SU-DHL-6 (cell line): ENCODE data around the gene ARPC1A.

Source experiments
- H2AFZ ChIP-seq: fragments of 200-600 bp; sonication (generic); 2 replicates; pipeline ENCODE4 v1.6.1; 2014; ENCODE audit warnings: low read depth, mild to moderate bottlenecking, moderate library complexity, mixed read lengths, antibody characterized with exemption, low read length; ENCODE audit not compliant: severe bottlenecking
- H3F3A ChIP-seq: fragments of 200-600 bp; shearing (Covaris generic); 2 replicates; pipeline ENCODE4 v1.6.0; 2016; ENCODE audit warnings: antibody characterized with exemption, mild to moderate bottlenecking; ENCODE audit not compliant: insufficient read depth
- H3K27ac ChIP-seq: fragments of 200-600 bp; sonication (generic); 2 replicates; pipeline ENCODE4 v1.5.1; 2016; ENCODE audit warnings: low read depth, mild to moderate bottlenecking, low read length, moderate library complexity, mixed read lengths
- H3K27me3 ChIP-seq: fragments of 200-600 bp; sonication (generic), shearing (Covaris generic); 2 replicates; pipeline ENCODE4 v1.6.0; 2014; ENCODE audit warnings: mild to moderate bottlenecking, low read length
- H3K36me3 ChIP-seq: fragments of 200-600 bp; sonication (generic); 2 replicates; pipeline ENCODE4 v1.6.1; 2014; ENCODE audit warnings: mild to moderate bottlenecking, low read length, mixed read lengths
- H3K4me2 ChIP-seq: fragments of 300-600, 200-600 bp; shearing (Covaris generic), sonication (generic); 2 replicates; pipeline ENCODE4 v1.6.0; 2014; ENCODE audit warnings: low read length, low read depth, mild to moderate bottlenecking; ENCODE audit not compliant: poor library complexity, severe bottlenecking
- H3K4me3 ChIP-seq: fragments of 200-600 bp; sonication (generic); 2 replicates; pipeline ENCODE4 v1.5.1; 2014; ENCODE audit warnings: antibody characterized with exemption, low read length, mild to moderate bottlenecking, mixed read lengths; ENCODE audit not compliant: insufficient read depth, poor library complexity, severe bottlenecking
- H3K79me2 ChIP-seq: fragments of 200-600 bp; sonication (generic); 2 replicates; pipeline ENCODE4 v1.6.1; 2014; ENCODE audit warnings: mild to moderate bottlenecking, low read length, moderate library complexity; ENCODE audit not compliant: insufficient read depth
- H3K9ac ChIP-seq: fragments of 200-600 bp; sonication (generic); 2 replicates; pipeline ENCODE4 v1.7.0; 2014; ENCODE audit warnings: mild to moderate bottlenecking, low read length
- H3K9me2 ChIP-seq: fragments of 200-600 bp; sonication (generic); replicated peaks from 2 replicates; pipeline ENCODE4 v1.6.1; 2014; ENCODE audit warnings: low read length; ENCODE audit not compliant: insufficient read depth
- H3K9me3 ChIP-seq: fragments of 200-600 bp; sonication (generic); 2 replicates; pipeline ENCODE4 v1.6.1; 2014; ENCODE audit warnings: low read length, mixed read lengths; ENCODE audit not compliant: insufficient read depth
- H4K20me1 ChIP-seq: fragments of 200-600 bp; sonication (generic); 2 replicates; pipeline ENCODE4 v1.6.1; 2014; ENCODE audit warnings: low read depth, mild to moderate bottlenecking, antibody characterized with exemption, low read length, moderate library complexity, mixed read lengths
- EZH2phosphoT487 ChIP-seq: fragments of 200-600 bp; sonication (generic), shearing (Covaris generic); conservative IDR thresholded peaks from 2 replicates; pipeline ENCODE4 v1.6.1; 2018; ENCODE audit warnings: mild to moderate bottlenecking, antibody characterized with exemption, low read length, moderate library complexity, mixed read lengths
- TF ChIP-seq, protein P1 (sequence below): fragments of 200-600 bp; sonication (generic); IDR thresholded peaks from one replicate; pipeline ENCODE4 v1.5.1; 2017; ENCODE audit warnings: antibody characterized with exemption, mild to moderate bottlenecking, low read length, moderate library complexity; ENCODE audit not compliant: insufficient read depth, poor library complexity, severe bottlenecking

Gene ARPC1A

DNA sequence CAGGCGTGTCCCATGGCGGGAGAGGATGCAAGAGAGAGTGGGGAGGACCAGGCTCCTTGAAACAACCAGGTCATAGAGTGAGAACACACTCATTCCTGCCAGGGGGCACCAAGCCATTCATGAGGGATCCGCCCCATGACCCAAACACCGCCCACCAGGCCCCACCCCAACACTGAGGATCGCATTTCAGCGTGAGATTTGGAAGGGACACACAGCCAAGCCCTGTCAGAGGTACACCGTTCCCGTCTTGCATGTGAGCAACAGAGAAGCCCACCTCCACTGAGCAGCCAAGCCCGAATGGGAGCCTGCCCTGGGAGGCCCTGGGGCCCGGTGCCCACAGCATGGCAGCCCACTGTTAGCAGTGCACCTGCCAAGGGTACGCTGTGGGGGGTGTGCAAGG lies 40.9 kb downstream of the ARPC1A start:
- Histone ChIP-seq H2AFZ (no peak overlapping the region), H3K4me2 (no peak overlapping the region), H3K9me3 (no peaks in the 10 kb centered on the region), H4K20me1 (no peaks in the 10 kb centered on the region), H3K4me3 (no peak overlapping the region), H3K9ac (no peak overlapping the region), H3K27ac (no peak overlapping the region), H3K36me3 (peaks cover 22% of the 10 kb centered on the region; the same call in 1 of the 2 replicates), H3K9me2 (no peaks in the 10 kb centered on the region), H3F3A (no peaks in the 10 kb centered on the region; the same call in none of the 2 replicates), H3K79me2 (no peaks in the 10 kb centered on the region), H3K27me3 (no peaks in the 10 kb centered on the region)
- TF ChIP-seq, protein P1, sequence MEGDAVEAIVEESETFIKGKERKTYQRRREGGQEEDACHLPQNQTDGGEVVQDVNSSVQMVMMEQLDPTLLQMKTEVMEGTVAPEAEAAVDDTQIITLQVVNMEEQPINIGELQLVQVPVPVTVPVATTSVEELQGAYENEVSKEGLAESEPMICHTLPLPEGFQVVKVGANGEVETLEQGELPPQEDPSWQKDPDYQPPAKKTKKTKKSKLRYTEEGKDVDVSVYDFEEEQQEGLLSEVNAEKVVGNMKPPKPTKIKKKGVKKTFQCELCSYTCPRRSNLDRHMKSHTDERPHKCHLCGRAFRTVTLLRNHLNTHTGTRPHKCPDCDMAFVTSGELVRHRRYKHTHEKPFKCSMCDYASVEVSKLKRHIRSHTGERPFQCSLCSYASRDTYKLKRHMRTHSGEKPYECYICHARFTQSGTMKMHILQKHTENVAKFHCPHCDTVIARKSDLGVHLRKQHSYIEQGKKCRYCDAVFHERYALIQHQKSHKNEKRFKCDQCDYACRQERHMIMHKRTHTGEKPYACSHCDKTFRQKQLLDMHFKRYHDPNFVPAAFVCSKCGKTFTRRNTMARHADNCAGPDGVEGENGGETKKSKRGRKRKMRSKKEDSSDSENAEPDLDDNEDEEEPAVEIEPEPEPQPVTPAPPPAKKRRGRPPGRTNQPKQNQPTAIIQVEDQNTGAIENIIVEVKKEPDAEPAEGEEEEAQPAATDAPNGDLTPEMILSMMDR: no peak
- TF ChIP-seq EZH2phosphoT487: no peak

DNA sequence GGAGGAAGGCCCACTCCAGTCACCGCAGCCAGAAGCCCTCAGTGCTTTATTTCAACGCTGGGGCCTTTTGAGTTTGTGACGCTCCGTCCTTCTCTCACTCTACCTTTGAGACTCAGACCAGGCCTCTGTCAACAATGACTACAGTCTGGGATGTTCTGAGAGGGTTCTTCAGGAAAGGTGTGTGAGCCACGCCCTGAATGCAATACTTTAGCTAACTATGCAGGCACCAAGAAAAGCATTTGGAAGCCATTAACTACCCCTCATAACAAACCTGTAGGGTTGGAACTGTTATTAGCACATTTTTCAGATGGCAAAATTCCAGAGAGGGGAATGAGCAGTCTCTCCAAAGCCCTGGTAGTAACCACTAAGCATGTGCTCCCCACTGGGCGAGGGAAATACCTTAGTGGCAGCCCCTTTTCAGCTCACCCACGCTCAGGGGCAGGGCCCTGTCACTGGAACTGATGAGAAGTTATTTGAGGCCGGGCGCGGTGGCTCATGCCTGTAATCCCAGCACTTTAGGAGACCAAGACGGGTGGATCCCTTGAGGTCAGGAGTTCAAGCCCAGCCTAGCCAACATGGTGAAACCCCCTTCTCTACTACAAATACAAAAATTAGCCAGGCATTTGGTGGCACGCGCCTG lies 43.2 kb downstream of the ARPC1A start:
- Histone ChIP-seq H3K4me3 (no peak overlapping the region), H2AFZ (no peak overlapping the region), H3K27me3 (no peaks in the 10 kb centered on the region), H3K9me2 (no peaks in the 10 kb centered on the region), H3K9me3 (no peaks in the 10 kb centered on the region), H3K4me2 (no peak overlapping the region), H3K79me2 (no peaks in the 10 kb centered on the region), H4K20me1 (no peaks in the 10 kb centered on the region), H3F3A (no peaks in the 10 kb centered on the region; the same call in none of the 2 replicates), H3K27ac (no peak overlapping the region), H3K36me3 (peaks cover 10% of the 10 kb centered on the region; the same call in 1 of the 2 replicates), H3K9ac (no peak overlapping the region)
- TF ChIP-seq EZH2phosphoT487: no peak
- TF ChIP-seq, protein P1: no peak

DNA sequence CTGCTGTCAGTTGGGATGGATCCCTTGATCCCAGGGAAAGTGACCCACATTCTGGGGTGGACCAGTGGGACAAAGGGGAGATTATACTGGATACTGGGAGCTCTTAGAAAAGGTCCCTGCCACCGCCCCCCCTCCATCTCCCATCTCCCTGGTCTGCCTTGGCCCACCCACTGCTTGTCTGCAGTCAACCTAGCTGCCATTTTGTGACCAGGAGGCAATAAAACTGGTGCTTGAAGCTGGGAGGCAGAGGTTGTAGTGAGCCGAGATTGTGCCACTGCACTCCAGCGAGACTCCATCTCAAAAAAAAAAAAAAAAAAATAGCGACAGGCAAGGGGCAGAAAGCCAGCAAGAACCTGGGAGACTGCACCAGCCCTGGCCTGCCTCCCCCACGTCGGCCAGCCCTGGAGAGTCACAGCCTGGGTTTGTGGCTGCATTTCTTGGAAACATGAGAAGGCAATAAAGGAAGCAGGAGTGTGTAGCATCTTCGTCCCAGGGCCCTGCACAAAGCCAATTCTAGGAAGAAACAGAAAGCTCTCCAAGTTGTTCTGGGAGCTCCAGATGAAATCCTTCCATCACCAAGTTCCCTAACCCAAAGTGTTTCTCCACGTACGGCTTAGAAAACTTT lies 44.2 kb downstream of the ARPC1A start:
- no peak overlapping the region for H2AFZ ChIP-seq
- TF ChIP-seq, protein P1: no peak
- TF ChIP-seq EZH2phosphoT487: no peak
- H3F3A ChIP-seq: no peaks in the 10 kb centered on the region; the same call in none of the 2 replicates

More for the DNA sequence above, 44.2 kb downstream of the ARPC1A start:
- Histone ChIP-seq H3K9me2 (no peaks in the 10 kb centered on the region), H3K36me3 (peaks cover 6% of the 10 kb centered on the region; the same call in 1 of the 2 replicates), H3K27me3 (no peaks in the 10 kb centered on the region), H3K27ac (no peak overlapping the region), H4K20me1 (no peaks in the 10 kb centered on the region), H3K9ac (no peak overlapping the region), H3K9me3 (no peaks in the 10 kb centered on the region), H3K4me2 (no peak overlapping the region), H3K4me3 (no peak overlapping the region), H3K79me2 (peaks cover 3% of the 10 kb centered on the region)
